ENCODE data around the gene RECK.

Gene RECK

DNA sequence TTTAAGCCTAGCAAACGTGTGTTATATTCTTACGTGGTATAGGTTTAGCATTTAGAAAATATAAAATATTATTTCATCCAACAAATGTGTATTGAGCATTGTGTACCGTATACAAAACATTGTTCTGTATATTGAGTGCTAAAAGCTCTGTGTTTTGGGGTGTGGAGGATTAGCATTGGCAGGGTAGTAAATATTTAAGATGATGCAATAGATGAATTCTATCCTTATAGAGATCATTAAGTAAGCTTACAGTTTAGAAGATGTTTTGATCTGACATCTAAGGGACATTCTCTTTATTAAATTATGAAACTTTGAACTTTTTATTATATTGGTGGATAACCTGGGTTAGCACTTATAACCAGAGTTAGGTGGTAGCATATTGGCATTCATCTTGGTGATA is 51.3 kb downstream of the RECK start:
- DNase-seq (ENCODE audit: low read depth, low spot score), result no peak
- no peak overlapping the region for H3K4me3 ChIP-seq (ENCODE audit: insufficient read length, low read depth)
- H3K27me3 ChIP-seq (ENCODE audit: insufficient read depth, insufficient read length), result no peaks in the 10 kb centered on the region
- no peak for TF ChIP-seq YY1 (IDR thresholded peaks at IDR 0.05; ENCODE audit: insufficient read depth, insufficient read length)
- TF ChIP-seq SUZ12 (IDR thresholded peaks at IDR 0.05; ENCODE audit: extremely low read depth, insufficient read depth, insufficient read length), result no peak
- TF ChIP-seq ZNF274 (IDR thresholded peaks at IDR 0.05; ENCODE audit: low read depth, low read length), result no peak
- H3K9me3 ChIP-seq (ENCODE audit: insufficient read depth, low read length), result peaks cover 11% of the 10 kb centered on the region
- H3K4me1 ChIP-seq (ENCODE audit: insufficient read depth, insufficient read length), result no peaks in the 10 kb centered on the region
- peaks cover 13% of the 10 kb centered on the region for H3K36me3 ChIP-seq (ENCODE audit: insufficient read depth, insufficient read length, low read length)
- H3K9ac ChIP-seq (ENCODE audit: insufficient read length, low read depth), result no peak overlapping the region

- TF ChIP-seq SUZ12 (IDR thresholded peaks at IDR 0.05; ENCODE audit: extremely low read depth, insufficient read depth, insufficient read length) (no peak), ZNF274 (IDR thresholded peaks at IDR 0.05; ENCODE audit: low read depth, low read length) (no peak), YY1 (IDR thresholded peaks at IDR 0.05; ENCODE audit: insufficient read depth, insufficient read length) (no peak)
- DNase-seq (ENCODE audit: low read depth, low spot score), result no peak
- peaks cover 7% of the 10 kb centered on the region for H3K9me3 ChIP-seq (ENCODE audit: insufficient read depth, low read length)
- no peak overlapping the region for H3K4me3 ChIP-seq (ENCODE audit: insufficient read length, low read depth)
- no peak overlapping the region for H3K9ac ChIP-seq (ENCODE audit: insufficient read length, low read depth)
- H3K4me1 ChIP-seq (ENCODE audit: insufficient read depth, insufficient read length), result no peaks in the 10 kb centered on the region
- no peaks in the 10 kb centered on the region for H3K27me3 ChIP-seq (ENCODE audit: insufficient read depth, insufficient read length)
- peaks cover 4% of the 10 kb centered on the region for H3K36me3 ChIP-seq (ENCODE audit: insufficient read depth, insufficient read length, low read length)
Measured at GRCh38 chr9:36091026-36091953, 54.6 kb downstream of the RECK start.

- H3K4me3 ChIP-seq (ENCODE audit: insufficient read length, low read depth), result no peak overlapping the region
- no peak for DNase-seq (ENCODE audit: low read depth, low spot score)
- H3K4me1 ChIP-seq (ENCODE audit: insufficient read depth, insufficient read length), result no peaks in the 10 kb centered on the region
- TF ChIP-seq SUZ12 (IDR thresholded peaks at IDR 0.05; ENCODE audit: extremely low read depth, insufficient read depth, insufficient read length), result no peak
- TF ChIP-seq ZNF274 (IDR thresholded peaks at IDR 0.05; ENCODE audit: low read depth, low read length), result no peak
- TF ChIP-seq YY1 (IDR thresholded peaks at IDR 0.05; ENCODE audit: insufficient read depth, insufficient read length), result no peak
- no peaks in the 10 kb centered on the region for H3K27me3 ChIP-seq (ENCODE audit: insufficient read depth, insufficient read length)
- no peaks in the 10 kb centered on the region; the same call in 1 of the 2 replicates for H3K9me3 ChIP-seq (ENCODE audit: insufficient read depth, low read length)
- H3K9ac ChIP-seq (ENCODE audit: insufficient read length, low read depth), result no peak overlapping the region
- H3K36me3 ChIP-seq (ENCODE audit: insufficient read depth, insufficient read length, low read length), result no peaks in the 10 kb centered on the region
Measured at GRCh38 chr9:36092014-36092413, 55.3 kb downstream of the RECK start.

DNA sequence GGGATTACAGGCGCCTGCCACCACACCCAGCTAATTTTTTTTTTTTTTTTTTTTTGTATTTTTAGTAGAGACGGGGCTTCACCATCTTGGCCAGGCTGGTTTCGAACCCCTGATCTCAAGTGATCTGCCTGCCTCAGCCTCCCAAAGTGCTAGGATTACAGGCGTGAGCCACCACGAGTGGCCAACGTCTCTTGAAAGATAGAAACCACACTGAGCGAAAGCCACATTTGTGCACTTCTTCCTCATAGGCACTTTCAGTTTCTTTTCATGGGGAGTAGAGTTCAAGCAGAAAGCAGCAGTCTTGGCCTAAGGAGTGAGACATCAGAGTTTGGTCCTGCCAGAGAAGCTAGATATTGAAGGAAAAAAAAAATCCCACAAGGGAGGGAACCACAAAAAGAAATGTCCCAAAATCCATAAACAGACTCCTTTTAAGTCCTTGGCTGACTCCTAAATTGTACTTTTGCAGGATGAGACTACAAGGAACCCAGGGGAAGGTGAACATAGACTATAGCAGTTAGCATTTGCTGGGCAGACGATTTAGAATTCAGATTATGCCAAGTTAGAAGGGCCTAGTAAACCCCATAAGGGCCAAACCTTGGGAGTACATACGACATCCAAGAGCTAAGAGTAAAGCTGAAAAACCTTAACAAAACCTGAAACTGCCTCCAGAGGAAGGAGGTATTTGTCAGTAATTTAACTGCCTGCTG is 55.9 kb downstream of the RECK start:
- Histone ChIP-seq H3K36me3 (ENCODE audit: insufficient read depth, insufficient read length, low read length) (no peaks in the 10 kb centered on the region), H3K9me3 (ENCODE audit: insufficient read depth, low read length) (no peaks in the 10 kb centered on the region), H3K4me3 (ENCODE audit: insufficient read length, low read depth) (no peak overlapping the region), H3K9ac (ENCODE audit: insufficient read length, low read depth) (no peak overlapping the region), H3K4me1 (ENCODE audit: insufficient read depth, insufficient read length) (no peaks in the 10 kb centered on the region), H3K27me3 (ENCODE audit: insufficient read depth, insufficient read length) (no peaks in the 10 kb centered on the region)
- no peak for TF ChIP-seq YY1 (IDR thresholded peaks at IDR 0.05; ENCODE audit: insufficient read depth, insufficient read length)
- TF ChIP-seq SUZ12 (IDR thresholded peaks at IDR 0.05; ENCODE audit: extremely low read depth, insufficient read depth, insufficient read length), result no peak
- no peak for TF ChIP-seq ZNF274 (IDR thresholded peaks at IDR 0.05; ENCODE audit: low read depth, low read length)
- no peak for DNase-seq (ENCODE audit: low read depth, low spot score)

DNA sequence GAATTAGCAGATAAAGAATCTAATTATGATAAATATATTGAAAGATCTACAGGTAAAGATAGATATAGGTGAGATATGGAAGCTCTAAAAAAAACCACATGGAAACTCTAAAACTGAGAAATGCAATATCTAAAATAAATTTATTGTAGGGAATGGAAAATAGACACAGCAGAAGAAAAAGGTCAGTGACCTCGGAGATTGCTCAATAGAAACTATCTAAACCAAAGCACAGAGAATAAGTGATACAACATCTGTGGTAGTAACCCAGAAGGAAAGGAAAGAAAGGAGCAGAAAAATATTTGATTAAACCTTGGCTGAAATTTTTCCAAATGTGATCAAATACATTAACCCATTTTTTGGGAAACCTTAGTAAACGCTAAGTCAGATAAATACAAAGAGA is 56.7 kb downstream of the RECK start:
- H3K4me1 ChIP-seq (ENCODE audit: insufficient read depth, insufficient read length), result no peaks in the 10 kb centered on the region
- no peak overlapping the region for H3K4me3 ChIP-seq (ENCODE audit: insufficient read length, low read depth)
- TF ChIP-seq SUZ12 (IDR thresholded peaks at IDR 0.05; ENCODE audit: extremely low read depth, insufficient read depth, insufficient read length), result no peak
- no peak for TF ChIP-seq ZNF274 (IDR thresholded peaks at IDR 0.05; ENCODE audit: low read depth, low read length)
- no peak for TF ChIP-seq YY1 (IDR thresholded peaks at IDR 0.05; ENCODE audit: insufficient read depth, insufficient read length)
- DNase-seq (ENCODE audit: low read depth, low spot score), result no peak
- no peaks in the 10 kb centered on the region for H3K27me3 ChIP-seq (ENCODE audit: insufficient read depth, insufficient read length)
- no peak overlapping the region for H3K9ac ChIP-seq (ENCODE audit: insufficient read length, low read depth)
- no peaks in the 10 kb centered on the region for H3K9me3 ChIP-seq (ENCODE audit: insufficient read depth, low read length)
- no peaks in the 10 kb centered on the region for H3K36me3 ChIP-seq (ENCODE audit: insufficient read depth, insufficient read length, low read length)

- no peaks in the 10 kb centered on the region for H3K36me3 ChIP-seq (ENCODE audit: insufficient read depth, insufficient read length, low read length)
- H3K4me3 ChIP-seq (ENCODE audit: insufficient read length, low read depth), result no peak overlapping the region
- no peaks in the 10 kb centered on the region for H3K4me1 ChIP-seq (ENCODE audit: insufficient read depth, insufficient read length)
- H3K27me3 ChIP-seq (ENCODE audit: insufficient read depth, insufficient read length), result no peaks in the 10 kb centered on the region
- TF ChIP-seq YY1 (IDR thresholded peaks at IDR 0.05; ENCODE audit: insufficient read depth, insufficient read length) (no peak), SUZ12 (IDR thresholded peaks at IDR 0.05; ENCODE audit: extremely low read depth, insufficient read depth, insufficient read length) (no peak), ZNF274 (IDR thresholded peaks at IDR 0.05; ENCODE audit: low read depth, low read length) (no peak)
- H3K9me3 ChIP-seq (ENCODE audit: insufficient read depth, low read length), result no peaks in the 10 kb centered on the region
- H3K9ac ChIP-seq (ENCODE audit: insufficient read length, low read depth), result no peak overlapping the region
- DNase-seq (ENCODE audit: low read depth, low spot score), result no peak
Measured at GRCh38 chr9:36099718-36100117, 63.0 kb downstream of the RECK start.

DNA sequence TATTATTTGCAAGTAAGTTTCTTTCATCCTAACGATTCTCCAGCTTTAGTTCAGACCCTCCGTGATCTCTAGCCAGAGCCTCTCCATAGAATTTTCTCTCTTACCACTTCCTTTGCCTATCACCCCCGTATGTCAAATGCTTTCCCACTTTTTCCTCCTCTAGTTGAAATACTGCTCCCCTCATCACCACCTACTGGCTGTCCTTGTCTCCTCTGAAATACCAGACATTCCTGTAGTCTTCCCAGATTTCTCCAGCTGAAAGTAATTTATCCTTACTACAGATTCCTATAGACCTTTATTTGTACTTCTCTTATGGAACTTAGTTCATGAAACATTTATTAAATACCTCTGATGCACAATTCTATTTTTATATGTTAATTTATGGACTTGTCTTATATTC is 63.8 kb downstream of the RECK start:
- H3K4me1 ChIP-seq (ENCODE audit: insufficient read depth, insufficient read length), result no peaks in the 10 kb centered on the region
- H3K9me3 ChIP-seq (ENCODE audit: insufficient read depth, low read length), result no peaks in the 10 kb centered on the region
- TF ChIP-seq YY1 (IDR thresholded peaks at IDR 0.05; ENCODE audit: insufficient read depth, insufficient read length) (no peak), SUZ12 (IDR thresholded peaks at IDR 0.05; ENCODE audit: extremely low read depth, insufficient read depth, insufficient read length) (no peak), ZNF274 (IDR thresholded peaks at IDR 0.05; ENCODE audit: low read depth, low read length) (no peak)
- no peak overlapping the region for H3K9ac ChIP-seq (ENCODE audit: insufficient read length, low read depth)
- H3K27me3 ChIP-seq (ENCODE audit: insufficient read depth, insufficient read length), result no peaks in the 10 kb centered on the region
- DNase-seq (ENCODE audit: low read depth, low spot score), result peak; percentile 44
- H3K36me3 ChIP-seq (ENCODE audit: insufficient read depth, insufficient read length, low read length), result no peaks in the 10 kb centered on the region
- H3K4me3 ChIP-seq (ENCODE audit: insufficient read length, low read depth), result no peak overlapping the region

Measured in NT2/D1 (cell line).